Caco-2 (cell line): ENCODE results near the gene MAP4K4. TPM values are rescaled to one million over a fixed set of nuclear protein-coding genes. Genes with fewer than 3 reads are reported as not detected.
A peak's percentile ranks its signal among the peaks of the same experiment; 100 is the strongest.

Experiments
- BruUV-seq: library from RNA; stranded (reverse); fragments of 400-500 nt; replicated peaks from 2 replicates; lab custom pipeline; 2021; lab: Mats Ljungman, UMichigan
- CTCF ChIA-PET: fragments of 300-600 bp; sonication (Branson Sonifier 250); formaldehyde crosslinking; loops from one replicate; lab custom pipeline; 2022; ENCODE audit warnings: antibody characterized with exemption; lab: Charles Lee
- POLR2A ChIA-PET: fragments of 300-600 bp; sonication (Branson Sonifier 250); formaldehyde crosslinking; loops from one replicate; lab custom pipeline; 2022; ENCODE audit warnings: antibody characterized with exemption; lab: Charles Lee
- DNase-seq, 2 experiments: peaks; one replicate each; pipeline versions ENCODE4 v3.0.0 to v3.0.0-alpha.2; 2020 to 2022
- H3K27me3 ChIP-seq: replicated peaks from 2 replicates; pipeline ENCODE4 v1.6.0; 2011; ENCODE audit warnings: low read length; ENCODE audit not compliant: control insufficient read depth, insufficient read depth
- H3K36me3 ChIP-seq: 2 replicates; pipeline ENCODE4 v1.5.1; 2011; ENCODE audit warnings: low read length; ENCODE audit not compliant: control insufficient read depth, insufficient read depth
- H3K4me1 ChIP-seq: fragments of 250-450 bp; sonication (Bioruptor Pico); 2 replicates; pipeline ENCODE4 v1.5.1; 2020; ENCODE audit warnings: mild to moderate bottlenecking
- H3K4me3 ChIP-seq: 2 replicates; pipeline ENCODE4 v1.5.1; 2011; ENCODE audit warnings: low read depth, mild to moderate bottlenecking, control low read depth, low read length
- H3K9me3 ChIP-seq: fragments of 250-450 bp; sonication (Bioruptor Pico); 2 replicates; pipeline ENCODE4 v1.5.1; 2020; ENCODE audit warnings: mild to moderate bottlenecking, moderate library complexity
- H3K27ac Mint-ChIP-seq: one replicate; pipeline ENCODE4 v1.8.0; 2022; ENCODE audit warnings: mixed read lengths; ENCODE audit not compliant: unreplicated experiment
- H3K27me3 Mint-ChIP-seq: one replicate; pipeline ENCODE4 v1.8.0; 2022; ENCODE audit warnings: mixed read lengths; ENCODE audit not compliant: insufficient read depth, unreplicated experiment
- H3K36me3 Mint-ChIP-seq: one replicate; pipeline ENCODE4 v1.8.0; 2022; ENCODE audit warnings: mild to moderate bottlenecking, mixed read lengths; ENCODE audit not compliant: insufficient read depth, unreplicated experiment
- H3K4me1 Mint-ChIP-seq: one replicate; pipeline ENCODE4 v1.8.0; 2022; ENCODE audit warnings: low read depth, mixed read lengths; ENCODE audit not compliant: unreplicated experiment
- H3K4me3 Mint-ChIP-seq: one replicate; pipeline ENCODE4 v1.8.0; 2022; ENCODE audit warnings: mild to moderate bottlenecking, moderate library complexity, mixed read lengths; ENCODE audit not compliant: unreplicated experiment
- H3K9me3 Mint-ChIP-seq: one replicate; pipeline ENCODE4 v1.8.0; 2022; ENCODE audit warnings: mixed read lengths; ENCODE audit not compliant: unreplicated experiment
- CTCF ChIP-seq, 2 experiments: fragments of 200-600 bp in 1 of 2; IDR thresholded peaks; 1 replicate in 1 of 2; 2 replicates in 1 of 2; pipeline versions ENCODE4 v1.5.1 to v1.8.0; 2011 to 2022; ENCODE audit warnings: antibody characterized with exemption in 1 of 2, control low read depth in 1 of 2, inconsistent platforms in 1 of 2, low read depth in 1 of 2, low read length in 1 of 2, mild to moderate bottlenecking in 1 of 2, moderate library complexity in 1 of 2; ENCODE audit not compliant: insufficient read depth in 1 of 2, severe bottlenecking in 1 of 2, unreplicated experiment in 1 of 2
- intact Hi-C: fragments of 100-400 bp; cut with micrococcal nuclease; formaldehyde crosslinking; loops from one replicate; pipeline ENCODE4 v1.10.0; 2022; ENCODE audit not compliant: unreplicated experiment
- total RNA-seq: library from RNA; stranded (reverse); gene quantifications from 2 replicates; pipeline ENCODE4 v1.2.3, GENCODE V29; 2022

Gene MAP4K4
- total RNA-seq, 1 experiment from 2014 or later = 257 TPM

GRCh38 chr2:101787097-101787496 is 89.6 kb downstream of the MAP4K4 start:
- H3K9me3 Mint-ChIP-seq = no peaks in the 10 kb centered on the region
- peaks cover 61% of the 10 kb centered on the region for H3K36me3 Mint-ChIP-seq
- TF ChIP-seq CTCF (IDR thresholded peaks at IDR 0.05; ENCODE audit: insufficient read depth in 1 of 2, low read depth in 1 of 2, low read length in 1 of 2, severe bottlenecking in 1 of 2, unreplicated experiment in 1 of 2) = no peak
- no TSS peak for BruUV-seq
- no peak overlapping the region for H3K4me3 Mint-ChIP-seq
- intact Hi-C loops = no loop called here
- no peaks in the 10 kb centered on the region for H3K27me3 Mint-ChIP-seq
- Histone ChIP-seq H3K9me3 (no peaks in the 10 kb centered on the region), H3K4me3 (no peak overlapping the region), H3K27me3 (no peaks in the 10 kb centered on the region), H3K36me3 (no peaks in the 10 kb centered on the region), H3K4me1 (peaks cover 22% of the 10 kb centered on the region)
- ChIA-PET POLR2A (no interaction called here), CTCF (no interaction called here)
- no peak for DNase-seq
- no peak overlapping the region for H3K27ac Mint-ChIP-seq
- H3K4me1 Mint-ChIP-seq = peaks cover 35% of the 10 kb centered on the region

DNA sequence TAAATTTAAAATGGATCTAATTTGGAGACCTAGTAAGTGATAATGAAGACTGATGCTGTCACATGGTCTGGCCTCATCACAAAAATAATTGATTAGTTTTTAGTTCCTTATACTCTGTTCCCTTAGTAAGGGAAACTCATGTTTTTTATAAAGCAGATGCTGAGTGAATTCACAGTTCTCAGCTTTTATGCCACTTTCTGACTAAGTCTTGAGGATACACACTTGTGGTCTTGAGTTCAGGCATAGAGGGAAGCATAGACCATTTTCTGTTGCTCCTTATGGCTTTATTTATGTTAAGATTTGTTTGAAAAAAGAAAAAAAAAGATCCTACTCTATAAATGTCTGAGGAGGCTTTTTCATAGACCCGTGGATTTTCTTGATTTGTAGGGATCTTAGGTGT is 91.1 kb downstream of the MAP4K4 start:
- TF ChIP-seq CTCF (IDR thresholded peaks at IDR 0.05; ENCODE audit: insufficient read depth in 1 of 2, low read depth in 1 of 2, low read length in 1 of 2, severe bottlenecking in 1 of 2, unreplicated experiment in 1 of 2) = no peak
- H3K4me1 Mint-ChIP-seq = peaks cover 27% of the 10 kb centered on the region
- H3K9me3 Mint-ChIP-seq = no peaks in the 10 kb centered on the region
- peaks cover 22% of the 10 kb centered on the region for H3K4me1 ChIP-seq
- no peaks in the 10 kb centered on the region for H3K9me3 ChIP-seq
- peaks cover 57% of the 10 kb centered on the region for H3K36me3 Mint-ChIP-seq
- no peaks in the 10 kb centered on the region for H3K27me3 ChIP-seq
- DNase-seq = no peak
- no TSS peak for BruUV-seq
- POLR2A ChIA-PET = no interaction called here
- no peaks in the 10 kb centered on the region for H3K27me3 Mint-ChIP-seq
- H3K4me3 Mint-ChIP-seq = no peak overlapping the region
- no peak overlapping the region for H3K4me3 ChIP-seq
- no peak overlapping the region for H3K27ac Mint-ChIP-seq
- CTCF ChIA-PET = no interaction called here
- intact Hi-C loops = no loop called here
- no peaks in the 10 kb centered on the region for H3K36me3 ChIP-seq

DNA sequence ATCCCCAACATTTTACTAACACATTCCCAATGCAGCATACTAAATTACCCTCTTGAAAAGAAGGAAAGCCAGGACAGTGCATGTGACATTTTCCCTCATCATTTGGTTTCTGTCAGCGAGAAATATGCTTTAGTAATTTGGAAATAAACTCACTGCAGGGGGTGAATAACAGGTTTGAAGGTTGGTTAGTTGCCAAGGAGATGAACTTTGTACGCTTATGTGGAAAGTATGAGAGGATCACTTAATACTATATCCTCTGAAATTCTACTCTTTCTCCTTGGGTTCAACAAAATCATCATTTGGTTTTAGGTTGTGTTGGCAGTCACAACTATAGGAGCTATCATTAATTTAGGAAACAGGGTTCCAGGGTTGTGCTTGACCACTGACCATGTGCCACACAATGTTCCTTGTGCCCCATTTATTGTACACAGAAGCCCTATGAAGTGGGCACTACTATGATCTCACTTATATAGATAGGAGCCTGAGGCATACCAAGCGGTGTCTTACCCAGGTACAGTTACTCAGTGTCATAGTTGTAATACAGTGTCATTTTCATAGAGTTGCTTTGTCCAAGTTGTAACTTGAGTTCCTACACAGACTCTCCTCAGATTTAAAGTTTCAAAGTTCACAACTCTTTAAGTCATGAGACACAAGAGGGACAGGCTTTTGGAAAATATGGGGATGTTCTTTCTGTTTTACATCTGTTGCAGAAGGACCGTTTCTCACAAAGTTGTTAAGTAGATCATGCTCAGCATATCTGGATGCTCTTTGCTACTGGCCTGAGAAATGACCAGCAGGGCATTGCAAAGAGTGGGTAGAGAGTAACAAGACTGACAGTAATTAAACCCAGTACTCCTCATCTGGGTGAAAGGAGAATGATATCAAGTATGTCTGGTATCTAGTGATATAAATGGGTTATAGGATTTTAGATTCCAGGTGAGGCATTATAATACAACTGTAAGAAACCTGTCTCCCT is 91.8 kb downstream of the MAP4K4 start:
- peaks cover 22% of the 10 kb centered on the region for H3K4me1 ChIP-seq
- intact Hi-C loops = no loop called here
- no peaks in the 10 kb centered on the region for H3K9me3 ChIP-seq
- H3K4me1 Mint-ChIP-seq = peaks cover 21% of the 10 kb centered on the region
- H3K27me3 Mint-ChIP-seq = no peaks in the 10 kb centered on the region
- ChIA-PET POLR2A (no interaction called here), CTCF (no interaction called here)
- peaks cover 50% of the 10 kb centered on the region for H3K36me3 Mint-ChIP-seq
- H3K4me3 Mint-ChIP-seq = no peak overlapping the region
- BruUV-seq = no TSS peak
- no peaks in the 10 kb centered on the region for H3K27me3 ChIP-seq
- H3K36me3 ChIP-seq = no peaks in the 10 kb centered on the region
- H3K27ac Mint-ChIP-seq = peak overlapping the region; percentile 20
- no peaks in the 10 kb centered on the region for H3K9me3 Mint-ChIP-seq
- no peak overlapping the region for H3K4me3 ChIP-seq
- DNase-seq = no peak
- no peak for TF ChIP-seq CTCF (IDR thresholded peaks at IDR 0.05; ENCODE audit: insufficient read depth in 1 of 2, low read depth in 1 of 2, low read length in 1 of 2, severe bottlenecking in 1 of 2, unreplicated experiment in 1 of 2)
